Gastroesophageal sphincter (tissue), 3 donors: ENCODE measurements around the gene ATP6V0A1.
A peak's percentile ranks its signal among the peaks of the same experiment; 100 is the strongest.

Experiments
- CTCF ChIP-seq, 4 experiments: fragments of 200-600 bp in 2 of 4; fragments of 450-650 bp in 2 of 4; sonication (generic) in 1 of 4; IDR thresholded peaks; one replicate each; pipeline ENCODE4 v1.5.1; 2017 to 2019; ENCODE audit warnings: antibody characterized with exemption in 4 of 4, mild to moderate bottlenecking in 2 of 4, moderate library complexity in 2 of 4
- POLR2A ChIP-seq, 2 donors: fragments of 450-650 bp; IDR thresholded peaks; one replicate each; pipeline ENCODE4 v1.6.1; 2017; ENCODE audit warnings: antibody characterized with exemption in 2 of 2, mild to moderate bottlenecking in 2 of 2, moderate library complexity in 1 of 2

GRCh38 chr17:42561897-42562387, 103.3 kb downstream of the ATP6V0A1 start, which contains the start of gene COASY:
- TF ChIP-seq POLR2A (IDR thresholded peaks at IDR 0.05) (peak; percentile 17 to 51), CTCF (IDR thresholded peaks at IDR 0.05) (no peak)
